Peyer's patch (tissue), 4 donors: ENCODE results near the gene REXO5.

Experiments used
- POLR2A ChIP-seq, 2 donors: fragments of 450-650 bp; IDR thresholded peaks; one replicate each; pipeline ENCODE4 v1.5.1; 2017; ENCODE audit warnings: antibody characterized with exemption in 2 of 2, mild to moderate bottlenecking in 2 of 2, moderate library complexity in 2 of 2
- TF ChIP-seq, protein P1 (sequence below), 6 experiments: fragments of 450-650 bp in 4 of 6; fragments of 200-600 bp in 2 of 6; sonication (generic) in 1 of 6; IDR thresholded peaks; one replicate each; pipeline ENCODE4 v1.5.1; 2017 to 2019; ENCODE audit warnings: antibody characterized with exemption in 6 of 6, mild to moderate bottlenecking in 3 of 6, moderate library complexity in 1 of 6

DNA sequence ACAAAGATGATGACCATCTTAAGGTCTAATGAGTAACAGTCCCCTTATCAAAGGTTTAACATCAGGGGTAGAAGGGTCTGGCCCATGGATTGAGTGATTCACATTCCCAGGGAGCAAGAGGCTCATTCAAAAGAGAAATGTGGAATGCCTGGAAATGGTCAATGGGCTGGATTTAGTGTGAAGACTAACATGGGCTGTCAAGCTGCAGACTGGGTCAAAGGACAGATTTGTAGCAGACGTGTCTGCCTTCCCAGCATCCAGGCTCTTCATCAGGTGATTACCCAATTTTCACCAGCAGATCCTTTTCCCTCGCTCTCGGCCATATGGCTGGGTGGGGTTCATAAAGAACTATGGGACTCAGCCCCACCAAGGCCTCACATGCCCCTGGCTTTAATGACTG is 67.0 kb downstream of the REXO5 start:
- TF ChIP-seq POLR2A (IDR thresholded peaks at IDR 0.05) = no peak
- TF ChIP-seq, protein P1, sequence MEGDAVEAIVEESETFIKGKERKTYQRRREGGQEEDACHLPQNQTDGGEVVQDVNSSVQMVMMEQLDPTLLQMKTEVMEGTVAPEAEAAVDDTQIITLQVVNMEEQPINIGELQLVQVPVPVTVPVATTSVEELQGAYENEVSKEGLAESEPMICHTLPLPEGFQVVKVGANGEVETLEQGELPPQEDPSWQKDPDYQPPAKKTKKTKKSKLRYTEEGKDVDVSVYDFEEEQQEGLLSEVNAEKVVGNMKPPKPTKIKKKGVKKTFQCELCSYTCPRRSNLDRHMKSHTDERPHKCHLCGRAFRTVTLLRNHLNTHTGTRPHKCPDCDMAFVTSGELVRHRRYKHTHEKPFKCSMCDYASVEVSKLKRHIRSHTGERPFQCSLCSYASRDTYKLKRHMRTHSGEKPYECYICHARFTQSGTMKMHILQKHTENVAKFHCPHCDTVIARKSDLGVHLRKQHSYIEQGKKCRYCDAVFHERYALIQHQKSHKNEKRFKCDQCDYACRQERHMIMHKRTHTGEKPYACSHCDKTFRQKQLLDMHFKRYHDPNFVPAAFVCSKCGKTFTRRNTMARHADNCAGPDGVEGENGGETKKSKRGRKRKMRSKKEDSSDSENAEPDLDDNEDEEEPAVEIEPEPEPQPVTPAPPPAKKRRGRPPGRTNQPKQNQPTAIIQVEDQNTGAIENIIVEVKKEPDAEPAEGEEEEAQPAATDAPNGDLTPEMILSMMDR (IDR thresholded peaks at IDR 0.05) = no peak
